Epithelial cell of esophagus (primary cell): Measurements from ENCODE around the gene TICRR.
A peak's percentile ranks its signal among the peaks of the same experiment; 100 is the strongest.
"Not testable (repeated sequence)": the region's sequence is repeated elsewhere in the genome, so short reads cannot be mapped to it uniquely, and the experiment has no call there.

ENCODE experiments used
- DNase-seq: peaks from one replicate; pipeline ENCODE4 v3.0.0; 2010; ENCODE audit warnings: low read depth
- H3K4me3 ChIP-seq: 2 replicates; pipeline ENCODE4 v1.5.1; 2011; ENCODE audit warnings: mild to moderate bottlenecking, low read length, control low read depth
- CTCF ChIP-seq: IDR thresholded peaks from 2 replicates; pipeline ENCODE4 v1.5.1; 2011; ENCODE audit warnings: low read depth, mild to moderate bottlenecking, low read length, control low read depth, inconsistent platforms; ENCODE audit not compliant: insufficient read depth; ENCODE audit errors: missing control alignments

TICRR gene

GRCh38 chr15:89533861-89534544, 41.3 kb upstream of the TICRR start:
- no peak overlapping the region for H3K4me3 ChIP-seq
- TF ChIP-seq CTCF: no peak
- no peak for DNase-seq

GRCh38 chr15:89539027-89539426, 36.2 kb upstream of the TICRR start:
- no peak for TF ChIP-seq CTCF
- DNase-seq: no peak
- no peak overlapping the region for H3K4me3 ChIP-seq

- DNase-seq: peak; percentile 20
- H3K4me3 ChIP-seq: no peak overlapping the region
- no peak for TF ChIP-seq CTCF
These were observed 32.9 kb upstream of the TICRR start for GRCh38 chr15:89542369-89542768.

- no peak overlapping the region for H3K4me3 ChIP-seq
- no peak for TF ChIP-seq CTCF
- no peak for DNase-seq
These were observed 31.9 kb upstream of the TICRR start for GRCh38 chr15:89543389-89543788.

- DNase-seq: peak; percentile 53
These were observed 26.1 kb upstream of the TICRR start for GRCh38 chr15:89549138-89549537.

GRCh38 chr15:89550427-89550826, 24.8 kb upstream of the TICRR start:
- no peak for DNase-seq
- no peak overlapping the region for H3K4me3 ChIP-seq
- no peak for TF ChIP-seq CTCF

More at GRCh38 chr15:89549138-89549537, 26.1 kb upstream of the TICRR start:
- H3K4me3 ChIP-seq: not testable (repeated sequence)

GRCh38 chr15:89551550-89551949, 23.7 kb upstream of the TICRR start:
- peak; percentile 33 for DNase-seq
- no peak overlapping the region for H3K4me3 ChIP-seq
- no peak for TF ChIP-seq CTCF
